ENCODE data around the gene DNAAF9.

DNAAF9 gene

DNA sequence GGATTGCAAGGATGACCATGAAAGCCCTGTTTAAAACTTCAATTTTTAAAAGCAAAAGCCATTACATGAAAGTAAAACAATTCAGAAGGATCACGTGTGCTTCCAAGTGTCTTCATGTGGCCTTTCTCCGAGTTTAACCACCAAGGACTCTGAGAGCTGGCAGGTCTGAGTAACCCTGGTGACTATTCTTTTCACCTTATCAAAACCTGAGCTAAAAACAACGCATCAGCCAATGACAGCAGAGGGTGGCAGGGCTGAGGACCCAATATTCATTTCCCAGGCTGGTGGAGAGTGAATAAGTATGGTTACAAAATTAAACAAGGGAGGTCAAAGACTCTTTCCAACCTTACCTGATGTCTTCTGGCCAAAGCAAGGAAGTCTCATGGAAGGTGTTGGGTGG lies 46.7 kb downstream of the DNAAF9 start:
- TF ChIP-seq, protein P1, sequence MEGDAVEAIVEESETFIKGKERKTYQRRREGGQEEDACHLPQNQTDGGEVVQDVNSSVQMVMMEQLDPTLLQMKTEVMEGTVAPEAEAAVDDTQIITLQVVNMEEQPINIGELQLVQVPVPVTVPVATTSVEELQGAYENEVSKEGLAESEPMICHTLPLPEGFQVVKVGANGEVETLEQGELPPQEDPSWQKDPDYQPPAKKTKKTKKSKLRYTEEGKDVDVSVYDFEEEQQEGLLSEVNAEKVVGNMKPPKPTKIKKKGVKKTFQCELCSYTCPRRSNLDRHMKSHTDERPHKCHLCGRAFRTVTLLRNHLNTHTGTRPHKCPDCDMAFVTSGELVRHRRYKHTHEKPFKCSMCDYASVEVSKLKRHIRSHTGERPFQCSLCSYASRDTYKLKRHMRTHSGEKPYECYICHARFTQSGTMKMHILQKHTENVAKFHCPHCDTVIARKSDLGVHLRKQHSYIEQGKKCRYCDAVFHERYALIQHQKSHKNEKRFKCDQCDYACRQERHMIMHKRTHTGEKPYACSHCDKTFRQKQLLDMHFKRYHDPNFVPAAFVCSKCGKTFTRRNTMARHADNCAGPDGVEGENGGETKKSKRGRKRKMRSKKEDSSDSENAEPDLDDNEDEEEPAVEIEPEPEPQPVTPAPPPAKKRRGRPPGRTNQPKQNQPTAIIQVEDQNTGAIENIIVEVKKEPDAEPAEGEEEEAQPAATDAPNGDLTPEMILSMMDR (IDR thresholded peaks at IDR 0.05; ENCODE audit: unreplicated experiment in 3 of 3), result no peak
- Mint-ChIP-seq H3K27me3 (ENCODE audit: low read depth) (no peaks in the 10 kb centered on the region), H3K27ac (no peak overlapping the region), H3K4me3 (no peak overlapping the region), H3K4me1 (no peaks in the 10 kb centered on the region), H3K36me3 (ENCODE audit: low read depth) (peaks cover 36% of the 10 kb centered on the region), H3K9me3 (no peaks in the 10 kb centered on the region)

DNA sequence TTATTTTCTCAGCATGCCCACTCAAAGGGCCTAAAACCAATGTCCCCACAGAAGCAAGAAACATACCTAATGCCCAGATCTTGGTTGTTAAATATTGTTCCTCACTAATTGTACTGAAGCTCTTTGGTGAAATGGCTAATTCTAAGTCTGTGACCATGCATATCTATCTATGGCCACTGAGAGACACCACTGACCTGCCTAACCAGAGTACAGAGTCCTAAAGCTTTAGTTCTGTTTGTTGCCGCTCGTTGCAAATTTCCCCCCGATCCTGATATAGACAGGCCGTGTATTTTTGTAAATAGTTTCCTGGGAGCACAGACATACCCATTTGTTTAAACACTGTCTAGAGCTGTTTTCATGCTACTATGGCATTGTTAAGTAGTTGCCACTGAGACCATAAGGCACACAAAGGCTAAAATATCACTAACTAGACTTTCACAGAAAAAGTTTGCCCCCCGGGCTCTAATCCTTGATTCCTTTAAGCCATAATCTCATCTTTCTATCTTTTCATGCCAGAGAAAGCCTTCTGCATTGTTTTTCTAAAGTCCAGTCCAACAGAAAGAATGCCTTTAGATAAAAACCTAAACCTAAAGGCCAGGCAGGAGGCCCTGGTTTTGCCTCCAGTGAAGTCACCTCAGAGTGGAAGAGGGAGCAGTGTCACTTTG lies 48.7 kb downstream of the DNAAF9 start:
- H3K4me1 Mint-ChIP-seq, result no peaks in the 10 kb centered on the region
- H3K27me3 Mint-ChIP-seq (ENCODE audit: low read depth), result no peaks in the 10 kb centered on the region
- TF ChIP-seq, protein P1 (IDR thresholded peaks at IDR 0.05; ENCODE audit: unreplicated experiment in 3 of 3), result peak in 2 of 3 experiments; percentile 18 to 21
- peak overlapping the region in 2 of 3 experiments; percentile 59 to 65 for H3K27ac Mint-ChIP-seq
- H3K4me3 Mint-ChIP-seq, result no peak overlapping the region
- peaks cover 36% of the 10 kb centered on the region for H3K36me3 Mint-ChIP-seq (ENCODE audit: low read depth)
- no peaks in the 10 kb centered on the region for H3K9me3 Mint-ChIP-seq

Measured in nephron (organoid).